ENCODE results near the gene PARN. TPM values are rescaled to one million over a fixed set of nuclear protein-coding genes. Genes with fewer than 3 reads are reported as not detected.

Gene PARN
- total and polyA plus RNA-seq, 9 of the 15 experiments (the other 6 are each of a cell fraction or from before 2014, with no cell fraction given) = 9.6 to 51.3 (median 40.4) TPM

GRCh38 chr16:14502932-14503741, 126.9 kb downstream of the PARN start (continued):
- TF ChIP-seq RREB1 (CRISPR knock-in tag; IDR thresholded peaks at IDR 0.05) = no peak
- TF ChIP-seq TRIM28 (IDR thresholded peaks at IDR 0.05) = no peak
- no peak for TF ChIP-seq PTRF (tag; IDR thresholded peaks at IDR 0.05)
- peak; percentile 42 for TF ChIP-seq ARID1B (IDR thresholded peaks at IDR 0.05)
- peak; percentile 97 for TF ChIP-seq ZNF316 (IDR thresholded peaks at IDR 0.05)
- TF ChIP-seq PHF21A (IDR thresholded peaks at IDR 0.05; ENCODE audit: borderline replicate concordance, low read depth) = no peak
- TF ChIP-seq ATF3 (IDR thresholded peaks at IDR 0.05) = 0 out of 2 replicates have a peak, but pooled peaks have one; percentile 13
- no peak for TF ChIP-seq ATF3 (CRISPR knock-in tag; conservative IDR thresholded peaks at IDR 0.05)
- no peak for TF ChIP-seq ZNF398 (CRISPR knock-in tag; IDR thresholded peaks at IDR 0.05)
- TF ChIP-seq SLC30A9 (CRISPR knock-in tag; IDR thresholded peaks at IDR 0.05) = no peak
- 0 out of 2 replicates have a peak, but pooled peaks have one; percentile 25 for TF ChIP-seq SMARCE1 (IDR thresholded peaks at IDR 0.05)
- TF ChIP-seq FOSL1 (tag; conservative IDR thresholded peaks at IDR 0.05) = peak; percentile 40; the same call in 1 of the 2 replicates
- TF ChIP-seq PRDM10 (IDR thresholded peaks at IDR 0.05; ENCODE audit: partially characterized antibody) = peak; percentile 85

Measured in K562 (cell line).